ENCODE data around the gene HCRT.

Gene HCRT, protein sequence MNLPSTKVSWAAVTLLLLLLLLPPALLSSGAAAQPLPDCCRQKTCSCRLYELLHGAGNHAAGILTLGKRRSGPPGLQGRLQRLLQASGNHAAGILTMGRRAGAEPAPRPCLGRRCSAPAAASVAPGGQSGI

DNA sequence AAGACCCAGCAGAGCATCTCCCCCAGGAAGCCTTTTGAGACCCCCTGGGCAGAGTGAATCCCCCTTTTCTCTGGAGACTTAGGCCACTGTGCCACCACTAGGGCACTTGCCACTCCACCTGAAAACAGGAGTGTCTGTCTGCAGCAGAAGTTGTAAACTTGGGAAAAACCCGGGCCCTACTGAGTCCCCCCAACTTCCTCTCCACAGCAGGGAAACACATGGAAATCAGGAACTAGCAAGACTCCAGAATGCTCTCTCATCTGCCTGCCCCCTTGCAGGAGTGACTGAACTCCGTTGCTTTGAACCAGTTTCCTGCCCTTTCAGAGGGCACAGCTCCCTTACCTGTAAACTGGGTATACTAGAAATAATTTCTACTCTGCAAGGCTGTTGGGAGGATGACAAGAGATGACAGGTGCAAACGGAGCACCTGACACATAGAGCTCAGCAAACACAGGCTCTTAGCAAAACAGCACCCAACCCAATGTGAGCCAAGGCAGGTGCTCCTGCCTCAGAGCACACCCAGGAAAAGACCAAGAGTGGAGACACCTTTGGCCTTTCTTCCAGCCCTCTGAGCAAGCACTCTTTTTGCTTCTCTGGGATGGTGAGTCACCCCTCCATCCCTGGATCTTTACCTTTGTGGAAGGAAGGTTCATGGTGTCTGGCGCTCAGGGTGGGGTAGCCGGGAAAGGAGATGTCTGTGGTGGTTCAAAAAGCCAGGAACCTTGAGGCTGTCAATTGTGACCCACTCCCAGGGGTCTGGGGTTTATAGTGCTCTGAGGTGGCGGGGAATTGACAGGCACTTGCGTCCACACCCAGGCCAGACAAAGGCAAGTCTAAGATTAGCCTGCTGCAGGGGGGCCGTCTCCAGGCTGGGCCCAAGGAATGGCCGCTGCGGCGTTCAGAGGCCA is at the start of gene HCRT:
Gene HCRT (minus strand): TSS at position 740 of the 908 bp plus-strand sequence. CDS start 87 bp downstream, at position 653.
- no peaks in the 10 kb centered on the region for H3K79me2 ChIP-seq (ENCODE audit: low read length)
- H3F3A ChIP-seq (ENCODE audit: insufficient read depth, low read length), result peaks cover 27% of the 10 kb centered on the region
- H3K4me3 ChIP-seq (ENCODE audit: low read length), result peak within 1 kb of the TSS; percentile 31; the same call in 1 of the 2 replicates
- H3K4me2 ChIP-seq (ENCODE audit: low read depth, low read length), result peak within 1 kb of the TSS; percentile 51
- peak; percentile 36 for DNase-seq
- H3K9ac ChIP-seq (ENCODE audit: low read length), result peak within 1 kb of the TSS; percentile 31; the same call in 1 of the 2 replicates
- no peaks in the 10 kb centered on the region for H3K27me3 ChIP-seq (replicated peaks; ENCODE audit: insufficient read depth, low read length)
- H3K9me2 ChIP-seq (replicated peaks; ENCODE audit: insufficient read depth, low read length), result no peaks in the 10 kb centered on the region
- peak within 1 kb of the TSS; percentile 76; the same call in 1 of the 2 replicates for H3K27ac ChIP-seq (ENCODE audit: low read length)
- H3K9me3 ChIP-seq (replicated peaks; ENCODE audit: insufficient read depth, low read length), result no peaks in the 10 kb centered on the region
- peak within 1 kb of the TSS; percentile 87 for H2AFZ ChIP-seq (ENCODE audit: low read length)
- no peaks in the 10 kb centered on the region for H4K20me1 ChIP-seq (ENCODE audit: insufficient read depth, low read length)
- no peaks in the 10 kb centered on the region for H3K36me3 ChIP-seq (replicated peaks; ENCODE audit: insufficient read depth, low read length)
- peaks cover 35% of the 10 kb centered on the region for H3K4me1 ChIP-seq (ENCODE audit: low read length)
- no peak for TF ChIP-seq EZH2 (optimal IDR thresholded peaks at IDR 0.05; ENCODE audit: low read depth, low read length)
- TF ChIP-seq EZH2phosphoT487 (IDR thresholded peaks at IDR 0.05; ENCODE audit: low read length), result no peak
- TF ChIP-seq, protein P1, sequence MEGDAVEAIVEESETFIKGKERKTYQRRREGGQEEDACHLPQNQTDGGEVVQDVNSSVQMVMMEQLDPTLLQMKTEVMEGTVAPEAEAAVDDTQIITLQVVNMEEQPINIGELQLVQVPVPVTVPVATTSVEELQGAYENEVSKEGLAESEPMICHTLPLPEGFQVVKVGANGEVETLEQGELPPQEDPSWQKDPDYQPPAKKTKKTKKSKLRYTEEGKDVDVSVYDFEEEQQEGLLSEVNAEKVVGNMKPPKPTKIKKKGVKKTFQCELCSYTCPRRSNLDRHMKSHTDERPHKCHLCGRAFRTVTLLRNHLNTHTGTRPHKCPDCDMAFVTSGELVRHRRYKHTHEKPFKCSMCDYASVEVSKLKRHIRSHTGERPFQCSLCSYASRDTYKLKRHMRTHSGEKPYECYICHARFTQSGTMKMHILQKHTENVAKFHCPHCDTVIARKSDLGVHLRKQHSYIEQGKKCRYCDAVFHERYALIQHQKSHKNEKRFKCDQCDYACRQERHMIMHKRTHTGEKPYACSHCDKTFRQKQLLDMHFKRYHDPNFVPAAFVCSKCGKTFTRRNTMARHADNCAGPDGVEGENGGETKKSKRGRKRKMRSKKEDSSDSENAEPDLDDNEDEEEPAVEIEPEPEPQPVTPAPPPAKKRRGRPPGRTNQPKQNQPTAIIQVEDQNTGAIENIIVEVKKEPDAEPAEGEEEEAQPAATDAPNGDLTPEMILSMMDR (IDR thresholded peaks at IDR 0.05; ENCODE audit: low read length), result no peak

DNA sequence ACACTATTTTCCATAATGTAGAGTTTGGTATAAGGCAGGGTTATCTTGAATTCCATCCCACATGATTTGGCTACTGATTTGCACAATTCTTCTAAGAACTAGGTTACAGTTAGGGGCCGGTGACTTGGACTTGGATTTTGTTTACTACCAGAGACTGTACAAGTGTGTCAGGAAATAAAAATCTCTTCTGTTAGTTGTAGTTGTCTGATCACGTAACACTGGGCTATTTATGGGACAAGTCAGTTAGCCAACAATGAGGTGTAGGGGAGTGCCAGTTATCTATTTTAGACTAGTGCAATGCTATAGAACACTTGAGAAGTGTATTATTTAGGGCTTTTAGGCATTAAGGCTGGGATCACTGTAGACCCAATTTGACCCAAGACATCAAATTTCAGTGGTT is 48.7 kb upstream of the HCRT start:
- H3K4me1 ChIP-seq (ENCODE audit: low read length), result no peaks in the 10 kb centered on the region
- H3K27me3 ChIP-seq (replicated peaks; ENCODE audit: insufficient read depth, low read length), result no peaks in the 10 kb centered on the region
- no peaks in the 10 kb centered on the region for H3K36me3 ChIP-seq (replicated peaks; ENCODE audit: insufficient read depth, low read length)
- no peaks in the 10 kb centered on the region for H3F3A ChIP-seq (ENCODE audit: insufficient read depth, low read length)
- TF ChIP-seq, protein P1 (IDR thresholded peaks at IDR 0.05; ENCODE audit: low read length), result no peak
- TF ChIP-seq EZH2 (optimal IDR thresholded peaks at IDR 0.05; ENCODE audit: low read depth, low read length), result no peak
- TF ChIP-seq EZH2phosphoT487 (IDR thresholded peaks at IDR 0.05; ENCODE audit: low read length), result no peak
- H3K4me2 ChIP-seq (ENCODE audit: low read depth, low read length), result no peak overlapping the region
- H3K79me2 ChIP-seq (ENCODE audit: low read length), result no peaks in the 10 kb centered on the region
- no peak overlapping the region for H2AFZ ChIP-seq (ENCODE audit: low read length)
- H3K9me3 ChIP-seq (replicated peaks; ENCODE audit: insufficient read depth, low read length), result no peaks in the 10 kb centered on the region
- no peaks in the 10 kb centered on the region for H3K9me2 ChIP-seq (replicated peaks; ENCODE audit: insufficient read depth, low read length)
- H4K20me1 ChIP-seq (ENCODE audit: insufficient read depth, low read length), result no peaks in the 10 kb centered on the region
- no peak for DNase-seq
- H3K4me3 ChIP-seq (ENCODE audit: low read length), result no peak overlapping the region
- H3K27ac ChIP-seq (ENCODE audit: low read length), result no peak overlapping the region
- H3K9ac ChIP-seq (ENCODE audit: low read length), result no peak overlapping the region

DNA sequence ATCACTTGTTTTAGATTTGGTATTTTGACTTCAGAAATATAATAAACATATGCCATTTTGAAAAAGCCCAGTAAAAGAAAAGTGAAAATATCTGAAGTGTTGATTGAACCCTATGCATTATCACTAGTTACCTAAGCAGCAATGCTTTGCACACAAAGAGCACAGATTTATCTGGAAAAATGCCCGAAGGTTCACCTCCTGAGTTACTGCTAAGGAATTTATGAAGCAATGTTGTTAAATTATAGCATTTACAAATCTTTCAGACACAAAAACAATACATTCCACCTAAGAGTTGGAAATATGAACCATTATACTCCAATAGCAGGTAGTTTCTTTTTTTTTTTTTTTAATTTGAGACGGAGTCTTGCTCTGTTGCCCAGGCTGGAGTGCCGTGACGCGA is 47.9 kb upstream of the HCRT start:
- no peaks in the 10 kb centered on the region for H3K27me3 ChIP-seq (replicated peaks; ENCODE audit: insufficient read depth, low read length)
- H3K9me2 ChIP-seq (replicated peaks; ENCODE audit: insufficient read depth, low read length), result no peaks in the 10 kb centered on the region
- no peaks in the 10 kb centered on the region for H3F3A ChIP-seq (ENCODE audit: insufficient read depth, low read length)
- H3K9ac ChIP-seq (ENCODE audit: low read length), result no peak overlapping the region
- no peaks in the 10 kb centered on the region for H3K4me1 ChIP-seq (ENCODE audit: low read length)
- H4K20me1 ChIP-seq (ENCODE audit: insufficient read depth, low read length), result no peaks in the 10 kb centered on the region
- no peak overlapping the region for H3K4me2 ChIP-seq (ENCODE audit: low read depth, low read length)
- H3K27ac ChIP-seq (ENCODE audit: low read length), result no peak overlapping the region
- DNase-seq, result no peak
- no peak overlapping the region for H3K4me3 ChIP-seq (ENCODE audit: low read length)
- no peak for TF ChIP-seq EZH2 (optimal IDR thresholded peaks at IDR 0.05; ENCODE audit: low read depth, low read length)
- TF ChIP-seq, protein P1 (IDR thresholded peaks at IDR 0.05; ENCODE audit: low read length), result no peak
- no peak for TF ChIP-seq EZH2phosphoT487 (IDR thresholded peaks at IDR 0.05; ENCODE audit: low read length)
- no peaks in the 10 kb centered on the region for H3K79me2 ChIP-seq (ENCODE audit: low read length)
- no peaks in the 10 kb centered on the region for H3K36me3 ChIP-seq (replicated peaks; ENCODE audit: insufficient read depth, low read length)
- H2AFZ ChIP-seq (ENCODE audit: low read length), result no peak overlapping the region
- no peaks in the 10 kb centered on the region for H3K9me3 ChIP-seq (replicated peaks; ENCODE audit: insufficient read depth, low read length)
